ENCODE results near the gene ARHGAP31. TPM values are rescaled to one million over a fixed set of nuclear protein-coding genes. Genes with fewer than 3 reads are reported as not detected.
A peak's percentile ranks its signal among the peaks of the same experiment; 100 is the strongest.

Gene ARHGAP31
- total and polyA plus RNA-seq, 10 of the 15 experiments (the other 5 are each of a cell fraction or from before 2014, with no cell fraction given) = 0.97 to 29.8 (median 10.3) TPM

DNA sequence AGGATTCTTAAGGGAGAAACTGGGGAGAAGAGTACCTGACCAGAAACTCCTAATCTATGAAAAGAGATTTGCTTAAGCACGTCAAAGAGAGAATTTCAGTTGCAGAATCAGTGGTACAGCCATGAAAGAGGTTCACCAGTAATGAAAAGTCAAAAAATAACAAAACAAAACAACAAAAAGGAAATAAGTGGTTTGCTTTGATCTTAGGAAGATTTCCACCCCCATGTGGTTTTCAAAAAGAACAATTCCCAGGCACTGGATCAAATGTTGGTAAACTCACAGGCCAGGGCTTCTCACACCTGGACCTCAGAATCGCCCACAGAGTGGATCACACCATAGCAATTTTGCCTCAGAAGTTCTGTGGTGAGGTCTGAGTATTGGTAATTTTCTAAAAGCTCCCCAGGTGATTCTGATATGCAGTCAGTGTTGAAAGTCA lies 101.8 kb downstream of the ARHGAP31 start:
- in situ Hi-C loops (cut with MboI) (no loop called here), intact Hi-C loops (cut with micrococcal nuclease; ENCODE audit: unreplicated experiment) (no loop called here)
- peak overlapping the region; percentile 80 for H3K27ac ChIP-seq (ENCODE audit: control insufficient read depth, insufficient read depth)
- WGBS (ENCODE audit: insufficient coverage, insufficient replicate concordance, low lambda C conversion rate, missing lambda C conversion rate) = 2% methylated on average over 2 of the region's 2 CpGs
- peaks cover 37% of the 10 kb centered on the region for H3K4me1 ChIP-seq (ENCODE audit: control insufficient read depth, insufficient read depth, low read length)
- SMC1A ChIA-PET (ENCODE audit: uncharacterized antibody, unreplicated experiment) = interaction anchor here (1.0 to 1.4 kb wide), 3 partner anchors 43 to 59 kb away, joined by 3 to 6 read pairs (median 3); no protein-coding TSS in a partner anchor
- DNase-seq (ENCODE audit: low read depth, low spot score) (peak; percentile 82), FAIRE-seq (peak; percentile 31), ATAC-seq (peak; percentile 88)
- H3K4me3 ChIP-seq = 0 out of 2 replicates have a peak overlapping the region, but pooled peaks have one; percentile 28
- RAD21 ChIA-PET (ENCODE audit: unreplicated experiment) = interaction anchor here (1.0 to 2.4 kb wide), 3 partner anchors 18 to 104 kb away, joined by 3 to 6 read pairs (median 3); no protein-coding TSS in a partner anchor
- H3K9ac ChIP-seq (ENCODE audit: control insufficient read depth, insufficient read depth, low read length) = no peak overlapping the region
- H3K4me2 ChIP-seq (ENCODE audit: control insufficient read depth, insufficient read depth) = peak overlapping the region; percentile 64
- no TSS peak for BruUV-seq (replicated peaks)
- peaks cover 7% of the 10 kb centered on the region in 2 experiments for H3K36me3 ChIP-seq (ENCODE audit: control insufficient read depth in 2 of 2, insufficient read depth in 2 of 2, low read length in 1 of 2)
- no peak overlapping the region for H2AFZ ChIP-seq (ENCODE audit: control insufficient read depth, low read depth, low read length)
- H4K20me1 ChIP-seq (ENCODE audit: control insufficient read depth, insufficient read depth) = no peaks in the 10 kb centered on the region
- H3K9me3 ChIP-seq (replicated peaks; ENCODE audit: control insufficient read depth, insufficient read depth, low read length) = no peaks in the 10 kb centered on the region
- H3K79me2 ChIP-seq (ENCODE audit: control insufficient read depth, insufficient read depth, low read length) = no peaks in the 10 kb centered on the region
- CTCF ChIA-PET = interaction anchor here (0.7 kb wide), 2 partner anchors 43 to 121 kb away, joined by 3 read pairs; no protein-coding TSS in a partner anchor
- no peaks in the 10 kb centered on the region for H3K27me3 ChIP-seq (replicated peaks in 1 of 2; ENCODE audit: control insufficient read depth in 2 of 2, insufficient read depth in 2 of 2, low read length in 1 of 2)
- POLR2A ChIA-PET = no interaction called here
- TF ChIP-seq BHLHE40 (IDR thresholded peaks at IDR 0.05; ENCODE audit: borderline replicate concordance in 1 of 2, low read depth in 2 of 2, low read length in 1 of 2) (peak in 1 of 2 experiments; percentile 49; a peak in 1 of 4 replicates), NFIC (IDR thresholded peaks at IDR 0.05; ENCODE audit: low read depth, low read length) (peak; percentile 95), SREBF1 (IDR thresholded peaks at IDR 0.05; ENCODE audit: low read length) (no peak), FOXM1 (IDR thresholded peaks at IDR 0.05; ENCODE audit: low read depth, low read length) (peak; percentile 95), SP1 (IDR thresholded peaks at IDR 0.05; ENCODE audit: low read depth, low read length) (peak; percentile 42), STAT1 (conservative IDR thresholded peaks at IDR 0.05) (no peak), RUNX3 (IDR thresholded peaks at IDR 0.05; ENCODE audit: low read length) (peak; percentile 97), ZBED1 (IDR thresholded peaks at IDR 0.05; ENCODE audit: borderline replicate concordance) (peak; percentile 32; the same call in 1 of the 2 replicates), ZSCAN29 (IDR thresholded peaks at IDR 0.05) (no peak), MTA2 (IDR thresholded peaks at IDR 0.05; ENCODE audit: low read depth) (peak; percentile 71; the same call in 1 of the 2 replicates), TBL1XR1 (IDR thresholded peaks at IDR 0.05; ENCODE audit: low read depth, low read length) (peak; percentile 91), ZNF217 (IDR thresholded peaks at IDR 0.05) (peak; percentile 26; the same call in 1 of the 2 replicates)
- TF ChIP-seq, protein P1, sequence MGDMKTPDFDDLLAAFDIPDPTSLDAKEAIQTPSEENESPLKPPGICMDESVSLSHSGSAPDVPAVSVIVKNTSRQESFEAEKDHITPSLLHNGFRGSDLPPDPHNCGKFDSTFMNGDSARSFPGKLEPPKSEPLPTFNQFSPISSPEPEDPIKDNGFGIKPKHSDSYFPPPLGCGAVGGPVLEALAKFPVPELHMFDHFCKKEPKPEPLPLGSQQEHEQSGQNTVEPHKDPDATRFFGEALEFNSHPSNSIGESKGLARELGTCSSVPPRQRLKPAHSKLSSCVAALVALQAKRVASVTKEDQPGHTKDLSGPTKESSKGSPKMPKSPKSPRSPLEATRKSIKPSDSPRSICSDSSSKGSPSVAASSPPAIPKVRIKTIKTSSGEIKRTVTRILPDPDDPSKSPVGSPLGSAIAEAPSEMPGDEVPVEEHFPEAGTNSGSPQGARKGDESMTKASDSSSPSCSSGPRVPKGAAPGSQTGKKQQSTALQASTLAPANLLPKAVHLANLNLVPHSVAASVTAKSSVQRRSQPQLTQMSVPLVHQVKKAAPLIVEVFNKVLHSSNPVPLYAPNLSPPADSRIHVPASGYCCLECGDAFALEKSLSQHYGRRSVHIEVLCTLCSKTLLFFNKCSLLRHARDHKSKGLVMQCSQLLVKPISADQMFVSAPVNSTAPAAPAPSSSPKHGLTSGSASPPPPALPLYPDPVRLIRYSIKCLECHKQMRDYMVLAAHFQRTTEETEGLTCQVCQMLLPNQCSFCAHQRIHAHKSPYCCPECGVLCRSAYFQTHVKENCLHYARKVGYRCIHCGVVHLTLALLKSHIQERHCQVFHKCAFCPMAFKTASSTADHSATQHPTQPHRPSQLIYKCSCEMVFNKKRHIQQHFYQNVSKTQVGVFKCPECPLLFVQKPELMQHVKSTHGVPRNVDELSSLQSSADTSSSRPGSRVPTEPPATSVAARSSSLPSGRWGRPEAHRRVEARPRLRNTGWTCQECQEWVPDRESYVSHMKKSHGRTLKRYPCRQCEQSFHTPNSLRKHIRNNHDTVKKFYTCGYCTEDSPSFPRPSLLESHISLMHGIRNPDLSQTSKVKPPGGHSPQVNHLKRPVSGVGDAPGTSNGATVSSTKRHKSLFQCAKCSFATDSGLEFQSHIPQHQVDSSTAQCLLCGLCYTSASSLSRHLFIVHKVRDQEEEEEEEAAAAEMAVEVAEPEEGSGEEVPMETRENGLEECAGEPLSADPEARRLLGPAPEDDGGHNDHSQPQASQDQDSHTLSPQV (IDR thresholded peaks at IDR 0.05) = 0 out of 2 replicates have a peak, but pooled peaks have one; percentile 38
- TF ChIP-seq, protein P2, sequence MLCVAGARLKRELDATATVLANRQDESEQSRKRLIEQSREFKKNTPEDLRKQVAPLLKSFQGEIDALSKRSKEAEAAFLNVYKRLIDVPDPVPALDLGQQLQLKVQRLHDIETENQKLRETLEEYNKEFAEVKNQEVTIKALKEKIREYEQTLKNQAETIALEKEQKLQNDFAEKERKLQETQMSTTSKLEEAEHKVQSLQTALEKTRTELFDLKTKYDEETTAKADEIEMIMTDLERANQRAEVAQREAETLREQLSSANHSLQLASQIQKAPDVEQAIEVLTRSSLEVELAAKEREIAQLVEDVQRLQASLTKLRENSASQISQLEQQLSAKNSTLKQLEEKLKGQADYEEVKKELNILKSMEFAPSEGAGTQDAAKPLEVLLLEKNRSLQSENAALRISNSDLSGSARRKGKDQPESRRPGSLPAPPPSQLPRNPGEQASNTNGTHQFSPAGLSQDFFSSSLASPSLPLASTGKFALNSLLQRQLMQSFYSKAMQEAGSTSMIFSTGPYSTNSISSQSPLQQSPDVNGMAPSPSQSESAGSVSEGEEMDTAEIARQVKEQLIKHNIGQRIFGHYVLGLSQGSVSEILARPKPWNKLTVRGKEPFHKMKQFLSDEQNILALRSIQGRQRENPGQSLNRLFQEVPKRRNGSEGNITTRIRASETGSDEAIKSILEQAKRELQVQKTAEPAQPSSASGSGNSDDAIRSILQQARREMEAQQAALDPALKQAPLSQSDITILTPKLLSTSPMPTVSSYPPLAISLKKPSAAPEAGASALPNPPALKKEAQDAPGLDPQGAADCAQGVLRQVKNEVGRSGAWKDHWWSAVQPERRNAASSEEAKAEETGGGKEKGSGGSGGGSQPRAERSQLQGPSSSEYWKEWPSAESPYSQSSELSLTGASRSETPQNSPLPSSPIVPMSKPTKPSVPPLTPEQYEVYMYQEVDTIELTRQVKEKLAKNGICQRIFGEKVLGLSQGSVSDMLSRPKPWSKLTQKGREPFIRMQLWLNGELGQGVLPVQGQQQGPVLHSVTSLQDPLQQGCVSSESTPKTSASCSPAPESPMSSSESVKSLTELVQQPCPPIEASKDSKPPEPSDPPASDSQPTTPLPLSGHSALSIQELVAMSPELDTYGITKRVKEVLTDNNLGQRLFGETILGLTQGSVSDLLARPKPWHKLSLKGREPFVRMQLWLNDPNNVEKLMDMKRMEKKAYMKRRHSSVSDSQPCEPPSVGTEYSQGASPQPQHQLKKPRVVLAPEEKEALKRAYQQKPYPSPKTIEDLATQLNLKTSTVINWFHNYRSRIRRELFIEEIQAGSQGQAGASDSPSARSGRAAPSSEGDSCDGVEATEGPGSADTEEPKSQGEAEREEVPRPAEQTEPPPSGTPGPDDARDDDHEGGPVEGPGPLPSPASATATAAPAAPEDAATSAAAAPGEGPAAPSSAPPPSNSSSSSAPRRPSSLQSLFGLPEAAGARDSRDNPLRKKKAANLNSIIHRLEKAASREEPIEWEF (IDR thresholded peaks at IDR 0.05; ENCODE audit: insufficient replicate concordance, low read depth, low read length) = peak; percentile 58
- TF ChIP-seq, protein P3, sequence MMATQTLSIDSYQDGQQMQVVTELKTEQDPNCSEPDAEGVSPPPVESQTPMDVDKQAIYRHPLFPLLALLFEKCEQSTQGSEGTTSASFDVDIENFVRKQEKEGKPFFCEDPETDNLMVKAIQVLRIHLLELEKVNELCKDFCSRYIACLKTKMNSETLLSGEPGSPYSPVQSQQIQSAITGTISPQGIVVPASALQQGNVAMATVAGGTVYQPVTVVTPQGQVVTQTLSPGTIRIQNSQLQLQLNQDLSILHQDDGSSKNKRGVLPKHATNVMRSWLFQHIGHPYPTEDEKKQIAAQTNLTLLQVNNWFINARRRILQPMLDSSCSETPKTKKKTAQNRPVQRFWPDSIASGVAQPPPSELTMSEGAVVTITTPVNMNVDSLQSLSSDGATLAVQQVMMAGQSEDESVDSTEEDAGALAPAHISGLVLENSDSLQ (IDR thresholded peaks at IDR 0.05) = no peak
